Upper lobe of left lung (tissue), 6 donors: ENCODE results near the gene FBLN2. TPM values are rescaled to one million over a fixed set of nuclear protein-coding genes. Genes with fewer than 3 reads are reported as not detected.

Source experiments
- ATAC-seq, 2 donors: fragments of 200-7000 bp; cut with Tn5 transposase; one replicate each; pipeline ENCODE4 v1.9.1; 2022; ENCODE audit warnings: mild to moderate bottlenecking in 2 of 2, moderate library complexity in 2 of 2; ENCODE audit not compliant: low FRiP score in 2 of 2
- DNase-seq, 2 donors: peaks; one replicate each; pipeline ENCODE4 v3.0.0-alpha.2; 2019 to 2020
- H3K27ac ChIP-seq, 4 donors: fragments of 200-600 bp; sonication (generic); one replicate each; pipeline ENCODE4 v1.5.1; 2016 to 2019
- H3K27me3 ChIP-seq, 4 donors: fragments of 200-600 bp; sonication (generic); one replicate each; pipeline ENCODE4 v1.5.1; 2017 to 2019
- H3K36me3 ChIP-seq, 4 donors: fragments of 200-600 bp; sonication (generic); one replicate each; pipeline ENCODE4 v1.5.1; 2016 to 2019
- H3K4me1 ChIP-seq, 4 donors: fragments of 200-600 bp; sonication (generic); one replicate each; pipeline ENCODE4 v1.5.1; 2018 to 2019
- H3K4me3 ChIP-seq, 4 donors: fragments of 200-600 bp; sonication (generic); one replicate each; pipeline ENCODE4 v1.5.1; 2017 to 2019; ENCODE audit warnings: mild to moderate bottlenecking in 2 of 4, moderate library complexity in 1 of 4
- H3K9me3 ChIP-seq, 4 donors: fragments of 200-600 bp; sonication (generic); one replicate each; pipeline ENCODE4 v1.5.1; 2018 to 2019
- EP300 ChIP-seq, 4 donors: sonication (generic); formaldehyde crosslinking; IDR thresholded peaks; one replicate each; pipeline ENCODE4 v1.5.1; 2017; ENCODE audit warnings: antibody characterized with exemption in 4 of 4, control low read depth in 2 of 4
- POLR2A ChIP-seq, 4 donors: fragments of 450-650 bp; IDR thresholded peaks; one replicate each; pipeline ENCODE4 v1.5.1; 2016 to 2017; ENCODE audit warnings: antibody characterized with exemption in 4 of 4, mild to moderate bottlenecking in 2 of 4
- POLR2AphosphoS5 ChIP-seq, 2 donors: sonication (generic); formaldehyde crosslinking; IDR thresholded peaks; one replicate each; pipeline ENCODE4 v1.5.1; 2017; ENCODE audit warnings: antibody characterized with exemption in 2 of 2
- WGBS, 2 donors: methylation state at CpG; one replicate each; pipeline ENCODE4 v1.1.5; 2017 to 2018; 5-methylcytosine and 5-hydroxymethylcytosine counted together
- total RNA-seq, 6 donors: library from RNA; depleted of rRNA in 4 of 6; stranded (reverse); fragments of >200 nt in 4 of 6; gene quantifications; one replicate each; pipeline versions ENCODE4 v1.1.0 to v1.2.1, GENCODE V29; 2016 to 2021
- TF ChIP-seq, protein P1 (sequence below), 6 experiments: fragments of 450-650 bp in 4 of 6; fragments of 200-600 bp in 2 of 6; sonication (generic) in 2 of 6; IDR thresholded peaks; one replicate each; pipeline ENCODE4 v1.5.1; 2016 to 2019; ENCODE audit warnings: antibody characterized with exemption in 6 of 6
- donor health status: DM: no; HTN: no; CAD: no; lungs with moderate emphysema.
- donor health status: DM: no; HTN: yes; CAD: no; lungs with severe emphysema.

FBLN2 gene
- total RNA-seq, 6 donors from 2014 or later: 2.1 to 85.7 (median 19.5) TPM

GRCh38 chr3:13506239-13506638 lies 42.7 kb upstream of the FBLN2 start:
- Histone ChIP-seq H3K9me3 (no peaks in the 10 kb centered on the region), H3K36me3 (peaks cover 0 to 27% (median 6%) of the 10 kb centered on the region in 4 donors), H3K4me1 (peaks cover 0 to 7% (median 2%) of the 10 kb centered on the region in 4 donors), H3K27ac (no peak overlapping the region), H3K4me3 (no peak overlapping the region), H3K27me3 (no peaks in the 10 kb centered on the region)
- ATAC-seq (no peak), DNase-seq (no peak)
- WGBS, 2 donors: 88 to 100% methylated on average over 1 of the region's 1 CpG
- no peak for TF ChIP-seq EP300 (IDR thresholded peaks at IDR 0.05)
- no peak for TF ChIP-seq POLR2A (IDR thresholded peaks at IDR 0.05)
- TF ChIP-seq, protein P1, sequence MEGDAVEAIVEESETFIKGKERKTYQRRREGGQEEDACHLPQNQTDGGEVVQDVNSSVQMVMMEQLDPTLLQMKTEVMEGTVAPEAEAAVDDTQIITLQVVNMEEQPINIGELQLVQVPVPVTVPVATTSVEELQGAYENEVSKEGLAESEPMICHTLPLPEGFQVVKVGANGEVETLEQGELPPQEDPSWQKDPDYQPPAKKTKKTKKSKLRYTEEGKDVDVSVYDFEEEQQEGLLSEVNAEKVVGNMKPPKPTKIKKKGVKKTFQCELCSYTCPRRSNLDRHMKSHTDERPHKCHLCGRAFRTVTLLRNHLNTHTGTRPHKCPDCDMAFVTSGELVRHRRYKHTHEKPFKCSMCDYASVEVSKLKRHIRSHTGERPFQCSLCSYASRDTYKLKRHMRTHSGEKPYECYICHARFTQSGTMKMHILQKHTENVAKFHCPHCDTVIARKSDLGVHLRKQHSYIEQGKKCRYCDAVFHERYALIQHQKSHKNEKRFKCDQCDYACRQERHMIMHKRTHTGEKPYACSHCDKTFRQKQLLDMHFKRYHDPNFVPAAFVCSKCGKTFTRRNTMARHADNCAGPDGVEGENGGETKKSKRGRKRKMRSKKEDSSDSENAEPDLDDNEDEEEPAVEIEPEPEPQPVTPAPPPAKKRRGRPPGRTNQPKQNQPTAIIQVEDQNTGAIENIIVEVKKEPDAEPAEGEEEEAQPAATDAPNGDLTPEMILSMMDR (IDR thresholded peaks at IDR 0.05): no peak
- no peak for TF ChIP-seq POLR2AphosphoS5 (IDR thresholded peaks at IDR 0.05)

DNA sequence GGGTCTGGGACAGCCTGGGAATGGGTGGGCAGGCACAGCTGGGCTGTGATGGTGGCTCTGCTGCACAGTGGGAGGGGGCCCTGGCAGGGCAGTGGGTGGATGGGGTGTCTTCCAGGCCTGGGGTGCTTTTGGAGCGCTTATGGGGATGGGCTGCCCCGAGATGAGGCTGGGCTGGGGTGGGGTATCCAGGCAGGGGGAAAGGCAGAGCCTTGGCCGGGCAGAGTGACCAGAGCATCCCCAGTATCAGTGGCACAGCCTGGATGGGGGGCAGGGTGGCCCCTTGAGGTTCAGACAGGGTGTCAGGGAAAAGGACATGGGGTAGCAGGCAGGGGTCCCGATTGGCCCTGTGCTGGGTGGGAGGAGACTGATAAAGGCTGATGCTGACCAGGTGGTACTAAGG lies 42.2 kb upstream of the FBLN2 start:
- TF ChIP-seq POLR2A (IDR thresholded peaks at IDR 0.05) (no peak), EP300 (IDR thresholded peaks at IDR 0.05) (no peak), POLR2AphosphoS5 (IDR thresholded peaks at IDR 0.05) (no peak)
- TF ChIP-seq, protein P1 (IDR thresholded peaks at IDR 0.05): no peak
- Histone ChIP-seq H3K9me3 (no peaks in the 10 kb centered on the region), H3K4me3 (no peak overlapping the region), H3K27me3 (no peaks in the 10 kb centered on the region), H3K36me3 (peaks cover 0 to 25% (median 6%) of the 10 kb centered on the region in 4 donors), H3K27ac (no peak overlapping the region), H3K4me1 (peaks cover 0 to 7% (median 2%) of the 10 kb centered on the region in 4 donors)
- ATAC-seq (no peak), DNase-seq (no peak)
- 70 to 76% methylated on average over 3 to 4 of the region's 4 CpGs for WGBS, 2 donors

- no peak overlapping the region for H3K27ac ChIP-seq
- no peaks in the 10 kb centered on the region for H3K27me3 ChIP-seq
- DNase-seq: no peak
- no peaks in the 10 kb centered on the region for H3K9me3 ChIP-seq
- H3K4me3 ChIP-seq: no peak overlapping the region
- peaks cover 0 to 7% (median 2%) of the 10 kb centered on the region in 4 donors for H3K4me1 ChIP-seq
- no peak for ATAC-seq
- peaks cover 0 to 20% (median 3%) of the 10 kb centered on the region in 4 donors for H3K36me3 ChIP-seq
- WGBS, 2 donors: 73 to 78% methylated on average over 2 to 3 of the region's 3 CpGs
- TF ChIP-seq POLR2AphosphoS5 (IDR thresholded peaks at IDR 0.05): no peak
Measured at GRCh38 chr3:13507247-13507569, 41.7 kb upstream of the FBLN2 start.

- DNase-seq (peak in 1 of 2 donors; percentile 62), ATAC-seq (no peak)
- 48 to 66% methylated on average over 8 to 20 of the region's 20 CpGs for WGBS, 2 donors
- Histone ChIP-seq H3K27ac (no peak overlapping the region), H3K4me3 (no peak overlapping the region), H3K27me3 (no peaks in the 10 kb centered on the region), H3K4me1 (peaks cover 0 to 7% (median 2%) of the 10 kb centered on the region in 4 donors), H3K36me3 (peaks cover 0 to 18% (median 3%) of the 10 kb centered on the region in 4 donors), H3K9me3 (no peaks in the 10 kb centered on the region)
- TF ChIP-seq POLR2A (IDR thresholded peaks at IDR 0.05) (no peak), EP300 (IDR thresholded peaks at IDR 0.05) (no peak), POLR2AphosphoS5 (IDR thresholded peaks at IDR 0.05) (no peak)
- TF ChIP-seq, protein P1 (IDR thresholded peaks at IDR 0.05): no peak
Measured at GRCh38 chr3:13507570-13508339, 41.2 kb upstream of the FBLN2 start.

GRCh38 chr3:13508496-13508895 lies 40.4 kb upstream of the FBLN2 start:
- Histone ChIP-seq H3K4me1 (peaks cover 0 to 7% (median 2%) of the 10 kb centered on the region in 4 donors), H3K36me3 (peaks cover 0 to 12% (median 0%) of the 10 kb centered on the region in 4 donors), H3K27me3 (no peaks in the 10 kb centered on the region), H3K9me3 (no peaks in the 10 kb centered on the region), H3K27ac (no peak overlapping the region), H3K4me3 (no peak overlapping the region)
- TF ChIP-seq EP300 (IDR thresholded peaks at IDR 0.05): no peak
- TF ChIP-seq, protein P1 (IDR thresholded peaks at IDR 0.05): no peak
- no peak for TF ChIP-seq POLR2A (IDR thresholded peaks at IDR 0.05)
- no peak for TF ChIP-seq POLR2AphosphoS5 (IDR thresholded peaks at IDR 0.05)
- DNase-seq: no peak
- no peak for ATAC-seq
- 83 to 96% methylated on average over 8 of the region's 8 CpGs for WGBS, 2 donors
